WERI-Rb-1 (cell line): Measurements from ENCODE around the gene APCDD1L.

Experiments
- DNase-seq: peaks from one replicate; pipeline ENCODE4 v3.0.0-alpha.2; 2020
- H3K27ac ChIP-seq: fragments of 250-450 bp; sonication (Bioruptor Pico); 2 replicates; pipeline ENCODE4 v1.5.1; 2020; ENCODE audit warnings: mild to moderate bottlenecking, moderate library complexity
- H3K27me3 ChIP-seq: fragments of 250-450 bp; sonication (Bioruptor Pico); 2 replicates; pipeline ENCODE4 v1.5.1; 2021; ENCODE audit warnings: mild to moderate bottlenecking, low read depth, moderate library complexity; ENCODE audit not compliant: insufficient read depth, severe bottlenecking
- H3K36me3 ChIP-seq: fragments of 250-450 bp; sonication (Bioruptor Pico); 2 replicates; pipeline ENCODE4 v1.5.1; 2020; ENCODE audit warnings: mild to moderate bottlenecking, moderate library complexity
- H3K4me3 ChIP-seq: 2 replicates; pipeline ENCODE4 v1.5.1; 2011; ENCODE audit warnings: low read depth, mild to moderate bottlenecking, control low read depth, low read length
- H3K9me3 ChIP-seq: fragments of 250-450 bp; sonication (Bioruptor Pico); 2 replicates; pipeline ENCODE4 v1.5.1; 2021; ENCODE audit warnings: mild to moderate bottlenecking, moderate library complexity; ENCODE audit not compliant: severe bottlenecking
- TF ChIP-seq, protein P1 (sequence below): IDR thresholded peaks from 2 replicates; pipeline ENCODE4 v1.5.1; 2011; ENCODE audit warnings: low read depth, mild to moderate bottlenecking, control low read depth, inconsistent platforms, low read length

The APCDD1L gene

DNA sequence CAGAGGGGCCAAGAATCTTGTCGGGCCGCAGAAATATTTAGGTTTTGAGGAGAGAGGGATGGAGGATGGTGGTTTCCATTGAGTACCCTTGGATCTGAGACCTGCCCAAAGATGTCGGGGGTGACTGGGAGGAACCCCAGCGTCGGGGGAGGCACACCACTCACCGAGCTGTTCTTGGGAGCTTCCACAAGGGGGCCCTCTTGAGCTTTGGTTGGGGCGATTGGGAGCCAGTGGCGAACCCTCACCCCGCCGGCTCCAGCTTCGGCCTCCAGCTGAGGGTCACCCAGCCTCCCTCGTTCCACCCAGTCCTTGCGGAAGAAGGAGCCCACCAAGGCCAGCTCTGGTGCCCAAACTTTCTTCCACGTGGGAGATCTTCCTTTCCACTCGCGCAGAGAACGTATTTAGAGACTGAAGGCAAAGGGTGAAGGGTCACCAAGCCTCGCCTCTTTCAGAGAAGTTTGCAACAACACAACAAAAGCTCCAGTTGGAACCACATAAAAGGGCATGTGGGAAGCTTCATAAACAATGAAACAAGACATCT, 33.6 kb downstream of the APCDD1L start:
- no peak overlapping the region for H3K4me3 ChIP-seq
- H3K27ac ChIP-seq: no peak overlapping the region
- H3K36me3 ChIP-seq: no peaks in the 10 kb centered on the region
- TF ChIP-seq, protein P1, sequence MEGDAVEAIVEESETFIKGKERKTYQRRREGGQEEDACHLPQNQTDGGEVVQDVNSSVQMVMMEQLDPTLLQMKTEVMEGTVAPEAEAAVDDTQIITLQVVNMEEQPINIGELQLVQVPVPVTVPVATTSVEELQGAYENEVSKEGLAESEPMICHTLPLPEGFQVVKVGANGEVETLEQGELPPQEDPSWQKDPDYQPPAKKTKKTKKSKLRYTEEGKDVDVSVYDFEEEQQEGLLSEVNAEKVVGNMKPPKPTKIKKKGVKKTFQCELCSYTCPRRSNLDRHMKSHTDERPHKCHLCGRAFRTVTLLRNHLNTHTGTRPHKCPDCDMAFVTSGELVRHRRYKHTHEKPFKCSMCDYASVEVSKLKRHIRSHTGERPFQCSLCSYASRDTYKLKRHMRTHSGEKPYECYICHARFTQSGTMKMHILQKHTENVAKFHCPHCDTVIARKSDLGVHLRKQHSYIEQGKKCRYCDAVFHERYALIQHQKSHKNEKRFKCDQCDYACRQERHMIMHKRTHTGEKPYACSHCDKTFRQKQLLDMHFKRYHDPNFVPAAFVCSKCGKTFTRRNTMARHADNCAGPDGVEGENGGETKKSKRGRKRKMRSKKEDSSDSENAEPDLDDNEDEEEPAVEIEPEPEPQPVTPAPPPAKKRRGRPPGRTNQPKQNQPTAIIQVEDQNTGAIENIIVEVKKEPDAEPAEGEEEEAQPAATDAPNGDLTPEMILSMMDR: peak; percentile 92
- H3K27me3 ChIP-seq: peaks cover 16% of the 10 kb centered on the region
- peak; percentile 79 for DNase-seq
- peaks cover 20% of the 10 kb centered on the region for H3K9me3 ChIP-seq

GRCh38 chr20:58480551-58481336, 34.5 kb downstream of the APCDD1L start:
- Histone ChIP-seq H3K9me3 (peaks cover 12% of the 10 kb centered on the region), H3K36me3 (no peaks in the 10 kb centered on the region), H3K27ac (no peak overlapping the region), H3K27me3 (peaks cover 16% of the 10 kb centered on the region), H3K4me3 (no peak overlapping the region)
- DNase-seq: no peak
- TF ChIP-seq, protein P1: no peak

GRCh38 chr20:58479726-58480440, 35.3 kb downstream of the APCDD1L start:
- Histone ChIP-seq H3K4me3 (no peak overlapping the region), H3K27me3 (peaks cover 16% of the 10 kb centered on the region), H3K27ac (no peak overlapping the region), H3K9me3 (peaks cover 9% of the 10 kb centered on the region), H3K36me3 (no peaks in the 10 kb centered on the region)
- DNase-seq: no peak
- TF ChIP-seq, protein P1: no peak

- H3K36me3 ChIP-seq: no peaks in the 10 kb centered on the region
- DNase-seq: no peak
- TF ChIP-seq, protein P1: no peak
- H3K27ac ChIP-seq: no peak overlapping the region
- H3K4me3 ChIP-seq: no peak overlapping the region
- H3K9me3 ChIP-seq: peaks cover 9% of the 10 kb centered on the region
- H3K27me3 ChIP-seq: peaks cover 16% of the 10 kb centered on the region
Observed at GRCh38 chr20:58478141-58478805, 36.9 kb downstream of the APCDD1L start.

DNA sequence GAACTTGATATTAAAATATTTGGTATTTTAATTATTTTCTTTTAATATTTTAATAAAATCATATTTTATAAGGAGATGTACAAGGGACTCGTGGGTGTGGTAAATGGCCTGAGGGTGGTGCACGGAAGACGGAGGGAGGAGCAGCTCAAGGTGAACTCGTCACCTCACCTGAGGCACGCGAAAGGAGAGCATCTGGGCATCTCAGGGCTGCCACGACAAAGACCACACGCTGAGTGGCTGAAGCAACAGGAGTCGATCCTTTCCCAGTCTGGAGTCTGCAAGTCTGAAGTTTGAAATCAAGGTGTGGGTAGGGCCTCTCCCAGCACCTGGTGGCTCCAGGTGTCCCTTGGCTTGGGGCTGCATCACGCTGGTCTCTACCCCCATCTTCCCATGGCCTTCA, 39.7 kb downstream of the APCDD1L start:
- Histone ChIP-seq H3K9me3 (peaks cover 9% of the 10 kb centered on the region), H3K4me3 (no peak overlapping the region), H3K27me3 (peaks cover 5% of the 10 kb centered on the region), H3K36me3 (no peaks in the 10 kb centered on the region), H3K27ac (no peak overlapping the region)
- DNase-seq: no peak
- TF ChIP-seq, protein P1: no peak
